ENCODE data around the gene OR2A42.
"Not testable (repeated sequence)": the region's sequence is repeated elsewhere in the genome, so short reads cannot be mapped to it uniquely, and the experiment has no call there.

OR2A42 gene

DNA sequence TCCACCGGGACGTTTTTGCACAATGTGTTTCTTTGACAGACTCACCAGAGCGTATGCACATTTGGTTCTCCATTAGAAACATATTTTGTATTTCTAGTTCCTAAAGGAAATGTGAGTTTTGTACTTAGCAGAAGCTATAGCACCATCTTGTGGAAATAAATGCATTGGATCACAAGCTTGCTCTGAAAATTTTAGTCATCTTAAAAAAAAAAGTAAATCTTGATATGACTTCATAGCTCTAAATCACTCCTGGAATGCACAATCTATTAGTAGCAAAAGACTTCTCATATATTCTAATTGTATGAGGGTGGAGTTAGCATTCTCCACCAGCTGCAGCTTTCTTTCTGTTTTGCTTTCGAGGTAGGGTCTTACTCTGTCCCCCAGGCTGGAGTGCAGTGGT, 20.3 kb downstream of the OR2A42 start:
- not testable (repeated sequence) for DNase-seq

- not testable (repeated sequence) for DNase-seq
Observed at GRCh38 chr7:144218581-144218980, 20.8 kb downstream of the OR2A42 start.

GRCh38 chr7:144217200-144217599, 22.2 kb downstream of the OR2A42 start:
- not testable (repeated sequence) for DNase-seq

- not testable (repeated sequence) for DNase-seq
Observed at GRCh38 chr7:144205306-144205705, 34.1 kb downstream of the OR2A42 start.

DNA sequence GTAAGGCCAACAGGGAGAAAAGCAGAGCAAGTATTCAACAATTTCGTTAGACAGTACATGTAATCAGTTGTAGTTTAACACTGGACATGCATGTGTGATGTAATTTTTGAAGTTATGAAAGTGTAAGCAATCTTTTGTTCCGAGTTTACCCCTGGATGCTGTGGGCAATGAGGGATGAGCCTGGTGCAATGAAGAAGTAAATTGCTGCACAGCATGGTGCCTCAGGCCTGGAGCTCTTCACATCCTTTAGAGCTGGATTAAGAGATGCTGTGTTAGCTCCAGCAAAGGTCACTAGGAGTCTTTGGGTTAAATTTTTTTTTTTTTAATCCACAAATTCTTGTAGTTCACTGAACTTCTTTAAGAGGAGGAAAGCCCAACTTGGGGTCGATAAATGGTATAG, 36.3 kb downstream of the OR2A42 start:
- not testable (repeated sequence) for DNase-seq

GRCh38 chr7:144201978-144202377, 37.4 kb downstream of the OR2A42 start:
- DNase-seq: not testable (repeated sequence)

GRCh38 chr7:144198934-144199333, 40.5 kb downstream of the OR2A42 start:
- not testable (repeated sequence) for DNase-seq

GRCh38 chr7:144195212-144195872, 44.1 kb downstream of the OR2A42 start, which contains the start of gene ARHGEF35:
Gene ARHGEF35 (minus strand): TSS chr7:144195833. CDS start chr7:144188383, 7,450 bp downstream.
- DNase-seq: not testable (repeated sequence)

DNA sequence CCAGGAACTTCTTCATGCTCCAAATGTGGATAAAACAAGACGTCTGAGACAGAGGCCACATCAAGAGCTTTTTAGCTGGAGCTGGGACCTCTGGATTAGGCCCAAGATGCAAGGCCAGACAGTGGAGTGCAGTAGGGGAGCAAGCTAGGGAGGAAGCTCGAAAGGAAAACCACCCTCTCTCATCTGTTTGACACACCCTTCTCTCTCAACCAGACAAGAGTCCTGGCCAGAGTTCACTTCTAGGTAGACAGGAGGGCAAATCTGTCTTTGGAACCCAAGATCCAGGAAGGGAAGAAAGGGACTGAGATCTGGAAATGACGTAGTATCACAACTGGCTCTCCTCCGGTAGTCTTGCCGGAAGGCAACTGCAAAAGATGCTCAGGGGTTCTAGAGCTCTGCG, 45.0 kb downstream of the OR2A42 start:
- not testable (repeated sequence) for DNase-seq

GRCh38 chr7:144193782-144194181, 45.6 kb downstream of the OR2A42 start:
- DNase-seq: not testable (repeated sequence)

DNA sequence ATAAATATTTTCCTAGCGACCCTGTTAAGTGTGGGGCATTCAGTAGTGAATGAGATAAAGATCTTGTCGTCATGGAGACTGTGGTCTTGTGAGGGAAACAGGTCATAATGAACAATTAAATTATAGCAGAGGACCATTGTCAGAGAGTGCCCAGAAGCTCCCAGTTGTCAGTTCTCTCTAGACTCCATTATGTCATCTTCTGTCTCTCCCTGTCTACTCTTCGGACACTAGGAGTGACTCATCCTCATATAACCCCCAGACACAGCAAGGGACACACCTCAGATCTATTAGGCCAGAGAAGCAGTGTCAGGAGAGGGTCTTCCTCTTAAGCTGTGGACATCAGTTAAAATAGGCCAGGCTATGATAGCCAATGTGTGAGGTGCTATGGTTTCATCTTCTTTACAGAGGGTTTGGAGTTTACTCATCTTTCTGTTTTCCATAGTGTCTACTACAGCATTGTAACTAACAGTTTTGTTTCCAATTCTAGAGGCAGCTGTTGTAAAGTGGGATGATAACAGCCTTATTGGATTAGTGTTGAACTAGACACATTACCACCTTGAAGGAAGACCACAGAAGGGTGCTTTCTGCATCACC, 50.7 kb downstream of the OR2A42 start:
- DNase-seq: not testable (repeated sequence)

DNA sequence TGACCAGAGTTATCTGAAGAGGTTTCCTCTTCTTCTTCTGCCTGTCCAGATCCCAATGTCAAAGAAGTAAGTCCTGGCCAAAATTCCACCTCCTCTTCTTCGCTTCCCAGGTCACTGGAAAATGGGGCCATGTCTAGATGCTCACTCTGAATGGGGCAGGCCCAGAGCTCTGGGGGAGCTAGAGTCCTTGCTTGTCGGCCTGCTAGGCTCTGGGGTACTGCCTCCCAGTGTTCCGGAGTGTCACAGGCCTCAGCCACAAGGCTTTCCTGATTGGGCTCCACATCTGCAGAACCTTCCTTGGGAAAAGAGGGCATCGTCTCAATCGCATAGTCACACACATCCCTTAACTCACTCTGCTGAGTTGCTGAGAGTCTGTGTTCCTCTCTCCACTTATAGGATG, 51.6 kb downstream of the OR2A42 start:
- not testable (repeated sequence) for DNase-seq

- not testable (repeated sequence) for DNase-seq
Observed at GRCh38 chr7:144183166-144183565, 56.2 kb downstream of the OR2A42 start, which contains the start of gene CTAGE4. Gene CTAGE4 (plus strand): TSS chr7:144183466. CDS start chr7:144183504, 38 bp downstream.

DNA sequence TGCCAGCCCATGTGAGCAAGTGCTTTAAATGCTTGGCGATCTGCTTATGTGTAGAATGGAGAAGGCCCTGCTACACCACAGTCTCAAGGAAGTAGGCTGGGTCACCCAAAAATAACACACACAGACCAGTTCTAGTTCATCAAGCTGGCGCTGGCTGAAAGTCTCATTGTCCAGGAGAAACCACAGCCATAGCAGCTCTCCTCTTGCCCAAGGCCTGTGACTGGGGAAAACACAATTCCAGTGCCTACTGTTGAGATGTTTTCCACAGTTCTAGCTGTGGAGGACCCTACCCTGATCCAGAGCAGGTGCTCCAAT, 60.3 kb downstream of the OR2A42 start:
- DNase-seq: not testable (repeated sequence)

GRCh38 chr7:144178380-144179164, 60.8 kb downstream of the OR2A42 start:
- DNase-seq: not testable (repeated sequence)
